ENCODE results near the gene SKAP1. TPM values are rescaled to one million over a fixed set of nuclear protein-coding genes. Genes with fewer than 3 reads are reported as not detected.

The SKAP1 gene
- total and polyA plus RNA-seq, 7 donors = 0.09 to 1.0 (median 0.42) TPM; not detected in 2

- DNase-seq (no peak), ATAC-seq (no peak)
- no peaks in the 10 kb centered on the region for H3K4me1 ChIP-seq
- H3K9me3 ChIP-seq = no peaks in the 10 kb centered on the region
- peaks cover 4 to 57% (median 4%) of the 10 kb centered on the region in 3 donors for H3K27me3 ChIP-seq (ENCODE audit: insufficient read depth in 3 of 3, low read length in 2 of 3)
- intact Hi-C loops (cut with DNase I) = no loop called here
- 57 to 61% (median 59%) methylated on average over 11 of the region's 11 CpGs for WGBS, 3 donors
- no peaks in the 10 kb centered on the region for H3K36me3 ChIP-seq (ENCODE audit: insufficient read depth in 1 of 2, low read depth in 1 of 2)
- H3K4me3 ChIP-seq = no peak overlapping the region
- TF ChIP-seq CTCF (IDR thresholded peaks at IDR 0.05) = no peak
- no peak overlapping the region for H3K27ac ChIP-seq
These were observed 279.4 kb downstream of the SKAP1 start for GRCh38 chr17:48150597-48151001.

- Histone ChIP-seq H3K9me3 (no peaks in the 10 kb centered on the region), H3K27ac (no peak overlapping the region), H3K4me3 (no peak overlapping the region), H3K4me1 (no peaks in the 10 kb centered on the region), H3K36me3 (ENCODE audit: insufficient read depth in 1 of 2, low read depth in 1 of 2) (no peaks in the 10 kb centered on the region), H3K27me3 (ENCODE audit: insufficient read depth in 3 of 3, low read length in 2 of 3) (peaks cover 4 to 60% (median 4%) of the 10 kb centered on the region in 3 donors)
- no peak for ATAC-seq
- intact Hi-C loops (cut with DNase I) = no loop called here
- TF ChIP-seq CTCF (IDR thresholded peaks at IDR 0.05) = no peak
- DNase-seq = no peak
- 71 to 79% (median 74%) methylated on average over 4 of the region's 4 CpGs for WGBS, 3 donors
These were observed 280.1 kb downstream of the SKAP1 start for GRCh38 chr17:48149787-48150463.

- no peaks in the 10 kb centered on the region for H3K4me1 ChIP-seq
- DNase-seq = no peak
- no peak overlapping the region for H3K4me3 ChIP-seq
- H3K9me3 ChIP-seq = no peaks in the 10 kb centered on the region
- no peak for ATAC-seq
- TF ChIP-seq CTCF (IDR thresholded peaks at IDR 0.05) = no peak
- H3K27me3 ChIP-seq (ENCODE audit: insufficient read depth in 3 of 3, low read length in 2 of 3) = peaks cover 5 to 68% (median 7%) of the 10 kb centered on the region in 3 donors
- no peak overlapping the region for H3K27ac ChIP-seq
- intact Hi-C loops (cut with DNase I) = no loop called here
- WGBS, 3 donors = 37 to 39% (median 38%) methylated on average over 16 of the region's 16 CpGs
- no peaks in the 10 kb centered on the region for H3K36me3 ChIP-seq (ENCODE audit: insufficient read depth in 1 of 2, low read depth in 1 of 2)
These were observed 280.9 kb downstream of the SKAP1 start for GRCh38 chr17:48148854-48149786.

GRCh38 chr17:48148029-48148770, 281.8 kb downstream of the SKAP1 start:
- Histone ChIP-seq H3K9me3 (no peaks in the 10 kb centered on the region), H3K4me3 (no peak overlapping the region), H3K4me1 (no peaks in the 10 kb centered on the region), H3K27ac (no peak overlapping the region), H3K36me3 (ENCODE audit: insufficient read depth in 1 of 2, low read depth in 1 of 2) (no peaks in the 10 kb centered on the region), H3K27me3 (ENCODE audit: insufficient read depth in 3 of 3, low read length in 2 of 3) (peaks cover 7 to 74% (median 10%) of the 10 kb centered on the region in 3 donors)
- ATAC-seq = no peak
- DNase-seq = no peak
- WGBS, 3 donors = 77 to 78% (median 77%) methylated on average over 14 of the region's 14 CpGs
- intact Hi-C loops (cut with DNase I) = no loop called here
- TF ChIP-seq CTCF (IDR thresholded peaks at IDR 0.05) = no peak
